HCT116 (cell line): ENCODE data around the gene ZNF138. TPM values are rescaled to one million over a fixed set of nuclear protein-coding genes. Genes with fewer than 3 reads are reported as not detected.

Experiments
- ATAC-seq: fragments of 200-7000 bp; cut with Tn5 transposase; 2 replicates; pipeline ENCODE4 v1.9.1; 2020; ENCODE audit warnings: mild to moderate bottlenecking, moderate library complexity
- BruUV-seq: library from RNA; stranded (reverse); fragments of 400-500 nt; replicated peaks from 2 replicates; lab custom pipeline; 2021; lab: Mats Ljungman, UMichigan
- CTCF ChIA-PET: fragments of 300-600 bp; sonication (Branson Sonifier 250); formaldehyde crosslinking; loops from one replicate; lab custom pipeline; 2021; ENCODE audit warnings: antibody characterized with exemption; lab: Charles Lee
- POLR2A ChIA-PET: fragments of 300-600, 350-600 bp; sonication (Branson Sonifier 250); formaldehyde crosslinking; loops from one replicate; lab custom pipeline; 2021; ENCODE audit warnings: antibody characterized with exemption; lab: Charles Lee
- RAD21 ChIA-PET, 2 experiments: fragments of 300-600 bp; sonication (Branson Sonifier 250); formaldehyde crosslinking; loops; one replicate each; lab custom pipeline; 2023; ENCODE audit warnings: low total read pairs in 2 of 2; ENCODE audit not compliant: uncharacterized antibody in 2 of 2, unreplicated experiment in 2 of 2, low non-redundant PET in 1 of 2; lab: Charles Lee
- DNase-seq: peaks from one replicate; pipeline ENCODE4 v3.0.0-alpha.2; 2010; ENCODE audit warnings: low read depth, low spot score
- H2AFZ ChIP-seq: fragments of 200-600 bp; shearing (Covaris generic), sonication (generic); 2 replicates; pipeline ENCODE4 v1.6.1; 2017; ENCODE audit warnings: low read depth, mixed run types, mixed read lengths, antibody characterized with exemption, low read length; ENCODE audit not compliant: poor library complexity, severe bottlenecking
- H3K27ac ChIP-seq: 2 replicates; pipeline ENCODE4 v1.5.1; 2012; ENCODE audit warnings: low read depth, low read length
- H3K27me3 ChIP-seq: fragments of 200-600 bp; sonication (generic); 2 replicates; pipeline ENCODE4 v1.6.1; 2016; ENCODE audit warnings: mixed run types, low read length, mixed read lengths; ENCODE audit not compliant: insufficient read depth
- H3K36me3 ChIP-seq, 2 experiments: fragments of 200-500 bp in 1 of 2; fragments of 200-600 bp in 1 of 2; sonication (Bioruptor generic) in 1 of 2; sonication (generic) in 1 of 2; 2 replicates each; pipeline versions ENCODE4 v1.5.1 to v1.6.1; 2014 to 2016; ENCODE audit warnings: low read length in 2 of 2, inconsistent platforms in 1 of 2, mixed read lengths in 1 of 2, mixed run types in 1 of 2; ENCODE audit not compliant: insufficient read depth in 2 of 2, control insufficient read depth in 1 of 2
- H3K4me1 ChIP-seq, 2 experiments: fragments of 200-600 bp in 1 of 2; sonication (generic) in 1 of 2; 2 replicates each; pipeline versions ENCODE4 v1.5.1 to v1.6.1; 2012 to 2017; ENCODE audit warnings: low read length in 2 of 2, inconsistent platforms in 1 of 2, mild to moderate bottlenecking in 1 of 2, mixed read lengths in 1 of 2, mixed run types in 1 of 2, moderate library complexity in 1 of 2; ENCODE audit not compliant: insufficient read depth in 2 of 2, control insufficient read depth in 1 of 2
- H3K4me2 ChIP-seq: fragments of 200-600 bp; sonication (generic); 2 replicates; pipeline ENCODE4 v1.6.1; 2017; ENCODE audit warnings: mixed run types, low read length, mixed read lengths
- H3K4me3 ChIP-seq, 2 experiments: fragments of 200-600 bp in 1 of 2; sonication (generic) in 1 of 2; replicated peaks in 1 of 2; 2 replicates each; pipeline ENCODE4 v1.5.1; 2011 to 2016; ENCODE audit warnings: low read length in 2 of 2, control low read depth in 1 of 2, low read depth in 1 of 2, mild to moderate bottlenecking in 1 of 2, mixed read lengths in 1 of 2, mixed run types in 1 of 2
- H3K79me2 ChIP-seq: fragments of 200-600 bp; sonication (generic); 2 replicates; pipeline ENCODE4 v1.6.1; 2017; ENCODE audit warnings: mild to moderate bottlenecking, mixed run types, low read length, moderate library complexity, mixed read lengths; ENCODE audit not compliant: insufficient read depth
- H3K9ac ChIP-seq: fragments of 200-600 bp; sonication (generic); 2 replicates; pipeline ENCODE4 v1.6.1; 2016; ENCODE audit warnings: low read length, mixed read lengths
- H3K9me2 ChIP-seq: fragments of 200-600 bp; sonication (generic), shearing (Covaris generic); 2 replicates; pipeline ENCODE4 v1.6.1; 2017; ENCODE audit warnings: mixed run types, mild to moderate bottlenecking, moderate library complexity; ENCODE audit not compliant: insufficient read depth
- H3K9me3 ChIP-seq, 2 experiments: fragments of 200-500 bp in 1 of 2; fragments of 200-600 bp in 1 of 2; sonication (Bioruptor generic) in 1 of 2; sonication (generic) in 1 of 2; 2 replicates each; pipeline ENCODE4 v1.6.1; 2014 to 2017; ENCODE audit warnings: low read length in 2 of 2, mixed read lengths in 2 of 2, inconsistent platforms in 1 of 2, low read depth in 1 of 2, mild to moderate bottlenecking in 1 of 2, mixed run types in 1 of 2, moderate library complexity in 1 of 2; ENCODE audit not compliant: control insufficient read depth in 1 of 2, insufficient read depth in 1 of 2
- H4K20me1 ChIP-seq: fragments of 200-600 bp; sonication (generic), shearing (Covaris generic); 2 replicates; pipeline ENCODE4 v1.6.1; 2017; ENCODE audit warnings: mixed run types, mild to moderate bottlenecking, moderate library complexity; ENCODE audit not compliant: insufficient read depth
- ATF3 ChIP-seq: IDR thresholded peaks from 2 replicates; pipeline ENCODE4 v1.6.1; 2012
- CBX3 ChIP-seq: IDR thresholded peaks from 2 replicates; pipeline ENCODE4 v1.6.1; 2012; ENCODE audit warnings: low read depth
- CEBPB ChIP-seq: IDR thresholded peaks from 2 replicates; pipeline ENCODE4 v1.6.1; 2012; ENCODE audit warnings: low read depth
- CTCF ChIP-seq, 3 experiments: fragments of 200-600 bp in 1 of 3; sonication (generic) in 1 of 3; IDR thresholded peaks in 2 of 3; conservative IDR thresholded peaks in 1 of 3; 2 replicates each; pipeline ENCODE4 v1.5.1; 2012 to 2017; ENCODE audit warnings: low read depth in 2 of 3, low read length in 2 of 3, antibody characterized with exemption in 1 of 3, borderline replicate concordance in 1 of 3, control low read depth in 1 of 3, mild to moderate bottlenecking in 1 of 3, mixed read lengths in 1 of 3, mixed run types in 1 of 3, moderate library complexity in 1 of 3; ENCODE audit not compliant: insufficient read depth in 1 of 3
- ELF1 ChIP-seq: IDR thresholded peaks from 2 replicates; pipeline ENCODE4 v1.6.1; 2012; ENCODE audit warnings: low read depth, borderline replicate concordance
- EZH2 ChIP-seq: fragments of 200-600 bp; sonication (generic); IDR thresholded peaks from 2 replicates; pipeline ENCODE4 v1.6.1; 2017; ENCODE audit warnings: antibody characterized with exemption, mixed run types
- EZH2phosphoT487 ChIP-seq: fragments of 200-600 bp; IDR thresholded peaks from 2 replicates; pipeline ENCODE4 v1.6.1; 2018; ENCODE audit warnings: antibody characterized with exemption, borderline replicate concordance
- FOSL1 ChIP-seq: IDR thresholded peaks from 2 replicates; pipeline ENCODE4 v1.6.1; 2012; ENCODE audit warnings: low read depth
- JUND ChIP-seq: IDR thresholded peaks from 2 replicates; pipeline ENCODE4 v1.6.1; 2012
- POLR2A ChIP-seq: IDR thresholded peaks from 2 replicates; pipeline ENCODE4 v1.7.0; 2011; ENCODE audit warnings: borderline replicate concordance; ENCODE audit not compliant: insufficient read depth, insufficient read length; ENCODE audit errors: extremely low read depth
- RAD21 ChIP-seq: IDR thresholded peaks from 2 replicates; pipeline ENCODE4 v1.6.1; 2012; ENCODE audit warnings: low read depth, mild to moderate bottlenecking
- SIN3A ChIP-seq: IDR thresholded peaks from 2 replicates; pipeline ENCODE4 v1.6.1; 2012; ENCODE audit warnings: low read depth
- SP1 ChIP-seq: IDR thresholded peaks from 2 replicates; pipeline ENCODE4 v1.6.1; 2012; ENCODE audit warnings: low read depth
- SRF ChIP-seq: IDR thresholded peaks from 2 replicates; pipeline ENCODE4 v1.6.1; 2012; ENCODE audit warnings: low read depth
- TCF7L2 ChIP-seq: IDR thresholded peaks from 2 replicates; pipeline ENCODE4 v1.7.0; 2011; ENCODE audit warnings: borderline replicate concordance, inconsistent platforms; ENCODE audit not compliant: insufficient read depth, insufficient read length; ENCODE audit errors: extremely low read depth
- YY1 ChIP-seq: IDR thresholded peaks from 2 replicates; pipeline ENCODE4 v1.6.1; 2011; ENCODE audit warnings: low read length, low read depth, moderate library complexity, mild to moderate bottlenecking; ENCODE audit not compliant: insufficient replicate concordance; ENCODE audit errors: extremely low read depth
- ZBTB33 ChIP-seq: IDR thresholded peaks from 2 replicates; pipeline ENCODE4 v1.6.1; 2011; ENCODE audit warnings: mild to moderate bottlenecking, low read length, moderate library complexity; ENCODE audit not compliant: insufficient replicate concordance; ENCODE audit errors: extremely low read depth
- ZFX ChIP-seq: fragments of 450-650 bp; IDR thresholded peaks from 2 replicates; pipeline ENCODE4 v1.6.1; 2017
- ZNF274 ChIP-seq: fragments of 200-500 bp; sonication (Bioruptor generic); IDR thresholded peaks from 2 replicates; pipeline ENCODE4 v1.6.1; 2014; ENCODE audit warnings: mild to moderate bottlenecking, low read depth, low read length, inconsistent platforms
- intact Hi-C: fragments of 100-400 bp; cut with micrococcal nuclease; formaldehyde crosslinking; loops from 2 replicates; pipeline ENCODE4 v1.10.0; 2022
- total RNA-seq: library from RNA; stranded (reverse); gene quantifications from one replicate; pipeline ENCODE4 v1.2.1, GENCODE V29; 2021; ENCODE audit not compliant: unreplicated experiment

ZNF138 gene
- total RNA-seq, 1 experiment from 2014 or later = 10.1 TPM

- intact Hi-C loops = no loop called here
- TF ChIP-seq ZNF274 (no peak), CTCF (IDR thresholded peaks at IDR 0.05 in 2 of 3, conservative IDR thresholded peaks at IDR 0.05 in 1 of 3; ENCODE audit: borderline replicate concordance in 1 of 3, insufficient read depth in 1 of 3, low read depth in 2 of 3, low read length in 2 of 3) (no peak), JUND (no peak), SIN3A (no peak), TCF7L2 (no peak), CBX3 (no peak)
- ATAC-seq (no peak), DNase-seq (no peak)
- Histone ChIP-seq H2AFZ (no peak overlapping the region), H3K4me3 (no peak overlapping the region), H3K9me3 (no peaks in the 10 kb centered on the region), H4K20me1 (no peaks in the 10 kb centered on the region), H3K79me2 (no peaks in the 10 kb centered on the region), H3K36me3 (no peaks in the 10 kb centered on the region), H3K4me2 (no peak overlapping the region), H3K27me3 (no peaks in the 10 kb centered on the region), H3K9ac (no peak overlapping the region), H3K9me2 (no peaks in the 10 kb centered on the region), H3K27ac (no peak overlapping the region), H3K4me1 (no peaks in the 10 kb centered on the region)
- CTCF ChIA-PET = no interaction called here
- RAD21 ChIA-PET = no interaction called here
- no TSS peak for BruUV-seq
- POLR2A ChIA-PET = no interaction called here
These were observed 17.5 kb downstream of the ZNF138 start for GRCh38 chr7:64811767-64812166.

GRCh38 chr7:64830926-64831325, 36.7 kb downstream of the ZNF138 start:
- Histone ChIP-seq H3K27ac (no peak overlapping the region), H3K4me3 (no peak overlapping the region), H2AFZ (no peak overlapping the region), H3K9ac (no peak overlapping the region), H3K36me3 (0 out of 4 replicates have a peak, but pooled peaks cover 4 to 6% of the 10 kb centered on the region in 2 experiments), H3K4me2 (no peak overlapping the region), H4K20me1 (no peaks in the 10 kb centered on the region), H3K9me3 (no peaks in the 10 kb centered on the region), H3K9me2 (no peaks in the 10 kb centered on the region), H3K27me3 (no peaks in the 10 kb centered on the region), H3K79me2 (no peaks in the 10 kb centered on the region), H3K4me1 (no peaks in the 10 kb centered on the region)
- BruUV-seq = no TSS peak
- intact Hi-C loops = no loop called here
- DNase-seq (no peak), ATAC-seq (no peak)
- RAD21 ChIA-PET = no interaction called here
- TF ChIP-seq EZH2phosphoT487 = no peak
- TF ChIP-seq FOSL1 = no peak
- TF ChIP-seq RAD21 = no peak
- TF ChIP-seq SP1 = no peak
- no peak for TF ChIP-seq YY1
- no peak for TF ChIP-seq TCF7L2
- no peak for TF ChIP-seq SRF
- no peak for TF ChIP-seq ELF1
- TF ChIP-seq ZFX = no peak
- TF ChIP-seq POLR2A = no peak
- no peak for TF ChIP-seq ZBTB33
- no peak for TF ChIP-seq ATF3
- TF ChIP-seq CEBPB = no peak
- TF ChIP-seq CBX3 = no peak
- TF ChIP-seq JUND = no peak
- no peak for TF ChIP-seq EZH2
- no peak for TF ChIP-seq ZNF274
- POLR2A ChIA-PET = no interaction called here
- CTCF ChIA-PET = no interaction called here
